Liver (tissue), 9 donors: Measurements from ENCODE around the gene SPATA17. TPM values are rescaled to one million over a fixed set of nuclear protein-coding genes. Genes with fewer than 3 reads are reported as not detected.

Source experiments
- DNase-seq: peaks from one replicate; pipeline ENCODE4 v3.0.0-alpha.2; 2017; ENCODE audit warnings: low spot score
- H3K27ac ChIP-seq, 2 donors: one replicate each; pipeline ENCODE4 v1.7.0; 2013; ENCODE audit warnings: inconsistent platforms in 2 of 2, low read length in 2 of 2, control low read depth in 1 of 2, low read depth in 1 of 2, mild to moderate bottlenecking in 1 of 2
- H3K27me3 ChIP-seq, 4 donors: one replicate each; pipeline versions ENCODE4 v1.6.1 to v1.7.0; 2013; ENCODE audit warnings: low read length in 3 of 4, inconsistent platforms in 1 of 4, mild to moderate bottlenecking in 1 of 4, moderate library complexity in 1 of 4; ENCODE audit not compliant: control insufficient read depth in 4 of 4, insufficient read depth in 4 of 4
- H3K36me3 ChIP-seq, 4 donors: one replicate each; pipeline versions ENCODE4 v1.6.1 to v1.7.0; 2013; ENCODE audit warnings: low read length in 3 of 4, mild to moderate bottlenecking in 3 of 4, low read depth in 1 of 4, moderate library complexity in 1 of 4; ENCODE audit not compliant: control insufficient read depth in 4 of 4, insufficient read depth in 3 of 4
- H3K4me1 ChIP-seq, 4 donors: one replicate each; pipeline versions ENCODE4 v1.6.1 to v1.7.0; 2013; ENCODE audit warnings: low read length in 3 of 4, mild to moderate bottlenecking in 3 of 4, moderate library complexity in 1 of 4; ENCODE audit not compliant: control insufficient read depth in 4 of 4, insufficient read depth in 4 of 4
- H3K4me3 ChIP-seq, 3 donors: one replicate each; pipeline versions ENCODE4 v1.6.1 to v1.7.0; 2013; ENCODE audit warnings: low read length in 3 of 3, control low read depth in 1 of 3, low read depth in 1 of 3, mild to moderate bottlenecking in 1 of 3
- H3K9ac ChIP-seq, 2 donors: one replicate each; pipeline ENCODE4 v1.7.0; 2013; ENCODE audit warnings: low read length in 2 of 2, mild to moderate bottlenecking in 2 of 2, moderate library complexity in 2 of 2, control low read depth in 1 of 2, low read depth in 1 of 2
- H3K9me3 ChIP-seq, 4 donors: one replicate each; pipeline versions ENCODE4 v1.6.1 to v1.7.0; 2013; ENCODE audit warnings: low read length in 3 of 4; ENCODE audit not compliant: control insufficient read depth in 4 of 4
- EGR1 ChIP-seq, 2 donors: IDR thresholded peaks; 2 replicates each; pipeline ENCODE4 v1.6.1; 2016 to 2018; ENCODE audit warnings: antibody characterized with exemption in 2 of 2, low read depth in 2 of 2
- FOXA1 ChIP-seq: IDR thresholded peaks from 2 replicates; pipeline ENCODE4 v1.6.1; 2016; ENCODE audit warnings: antibody characterized with exemption
- FOXA2 ChIP-seq: IDR thresholded peaks from 2 replicates; pipeline ENCODE4 v1.6.1; 2016; ENCODE audit warnings: antibody characterized with exemption
- GABPA ChIP-seq, 2 donors: IDR thresholded peaks in 1 of 2; conservative IDR thresholded peaks in 1 of 2; 2 replicates each; pipeline ENCODE4 v1.6.1; 2016; ENCODE audit warnings: antibody characterized with exemption in 2 of 2, mild to moderate bottlenecking in 1 of 2, moderate library complexity in 1 of 2
- HNF4A ChIP-seq, 2 donors: conservative IDR thresholded peaks; 2 replicates each; pipeline ENCODE4 v1.6.1; 2016; ENCODE audit warnings: antibody characterized with exemption in 2 of 2, mild to moderate bottlenecking in 2 of 2
- HNF4G ChIP-seq: IDR thresholded peaks from 2 replicates; pipeline ENCODE4 v1.6.1; 2016; ENCODE audit warnings: antibody characterized with exemption
- JUND ChIP-seq, 2 donors: IDR thresholded peaks; 2 replicates each; pipeline ENCODE4 v1.6.1; 2016; ENCODE audit warnings: antibody characterized with exemption in 2 of 2
- NR2F2 ChIP-seq: IDR thresholded peaks from 2 replicates; pipeline ENCODE4 v1.6.1; 2016; ENCODE audit warnings: antibody characterized with exemption
- RAD21 ChIP-seq, 2 donors: IDR thresholded peaks; 2 replicates each; pipeline ENCODE4 v1.6.1; 2016; ENCODE audit warnings: antibody characterized with exemption in 2 of 2, mild to moderate bottlenecking in 2 of 2
- RXRA ChIP-seq, 2 donors: IDR thresholded peaks; 2 replicates each; pipeline ENCODE4 v1.6.1; 2017 to 2018; ENCODE audit warnings: antibody characterized with exemption in 2 of 2, mild to moderate bottlenecking in 1 of 2
- SP1 ChIP-seq: IDR thresholded peaks from 2 replicates; pipeline ENCODE4 v1.6.1; 2018; ENCODE audit warnings: antibody characterized with exemption, mild to moderate bottlenecking
- TAF1 ChIP-seq: conservative IDR thresholded peaks from 2 replicates; pipeline ENCODE4 v1.6.1; 2016; ENCODE audit warnings: antibody characterized with exemption, mild to moderate bottlenecking
- YY1 ChIP-seq: IDR thresholded peaks from 2 replicates; pipeline ENCODE4 v1.6.1; 2016; ENCODE audit warnings: antibody characterized with exemption, mild to moderate bottlenecking
- WGBS: extraction: QIAGEN DNeasy Blood & Tissue Kit; methylation state at CpG from one replicate; pipeline ENCODE4 v1.1.7; 2013; 5-methylcytosine and 5-hydroxymethylcytosine counted together
- polyA plus RNA-seq, 2 donors: library from polyadenylated mRNA; stranded (reverse) in 1 of 2; unstranded in 1 of 2; fragments of 200-250 nt in 1 of 2; fragments of >200 nt in 1 of 2; fragmentation: Nextera tagmentation in 1 of 2; extraction: Ambion mirVana in 1 of 2; gene quantifications; one replicate each; pipeline versions ENCODE4 v1.2.1 to v1.2.3, GENCODE V29; 2013 to 2015
- total RNA-seq, 2 donors: library from RNA; depleted of rRNA; stranded (reverse); fragments of >200 nt; gene quantifications; one replicate each; pipeline ENCODE4 v1.2.3, GENCODE V29; 2014
- TF ChIP-seq, protein P1 (sequence below): IDR thresholded peaks from 2 replicates; pipeline ENCODE4 v1.6.1; 2016; ENCODE audit warnings: antibody characterized with exemption
- TF ChIP-seq, protein P2 (sequence below): IDR thresholded peaks from 2 replicates; pipeline ENCODE4 v1.6.1; 2016; ENCODE audit warnings: antibody characterized with exemption
- TF ChIP-seq, protein P3 (sequence below): IDR thresholded peaks from 2 replicates; pipeline ENCODE4 v1.6.1; 2016; ENCODE audit warnings: antibody characterized with exemption, mild to moderate bottlenecking
- TF ChIP-seq, protein P4 (sequence below): fragments of 150-350 bp; IDR thresholded peaks from 2 replicates; pipeline ENCODE4 v1.5.1; 2017; ENCODE audit warnings: improper control_type of control experiment, low read depth, low read length; ENCODE audit not compliant: missing input control
- donor health status: healthy.
- donor health status: healthy.
- donor health status: healthy.
- donor health status: healthy.
- donor health status: healthy.

SPATA17 gene
- total and polyA plus RNA-seq, 4 donors: 0.08 TPM; not detected in 2

DNA sequence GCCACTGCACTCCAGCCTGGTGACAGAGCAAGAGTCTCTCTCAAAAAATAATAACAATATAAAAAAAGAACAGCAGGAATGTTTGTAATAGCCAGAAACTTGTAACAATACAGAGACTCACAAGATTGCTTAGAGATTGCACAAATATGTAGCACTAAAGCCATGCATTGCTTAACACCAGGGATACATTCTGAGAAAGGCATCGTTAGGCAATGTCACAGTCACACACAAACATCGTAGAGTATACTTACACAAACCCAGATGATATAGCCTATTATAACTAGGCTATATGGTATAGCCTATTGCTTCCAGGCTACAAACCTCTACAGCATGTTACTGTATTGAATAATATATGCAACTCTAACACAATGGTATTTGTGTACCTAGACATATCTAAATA, 45.6 kb upstream of the SPATA17 start:
- Histone ChIP-seq H3K9me3 (no peaks in the 10 kb centered on the region), H3K4me1 (no peaks in the 10 kb centered on the region), H3K27me3 (no peaks in the 10 kb centered on the region), H3K9ac (no peak overlapping the region), H3K4me3 (no peak overlapping the region), H3K36me3 (peaks cover 0 to 3% (median 0%) of the 10 kb centered on the region in 4 donors), H3K27ac (no peak overlapping the region)
- no peak for DNase-seq
- WGBS: 76% methylated on average over 2 of the region's 2 CpGs
- TF ChIP-seq, protein P1, sequence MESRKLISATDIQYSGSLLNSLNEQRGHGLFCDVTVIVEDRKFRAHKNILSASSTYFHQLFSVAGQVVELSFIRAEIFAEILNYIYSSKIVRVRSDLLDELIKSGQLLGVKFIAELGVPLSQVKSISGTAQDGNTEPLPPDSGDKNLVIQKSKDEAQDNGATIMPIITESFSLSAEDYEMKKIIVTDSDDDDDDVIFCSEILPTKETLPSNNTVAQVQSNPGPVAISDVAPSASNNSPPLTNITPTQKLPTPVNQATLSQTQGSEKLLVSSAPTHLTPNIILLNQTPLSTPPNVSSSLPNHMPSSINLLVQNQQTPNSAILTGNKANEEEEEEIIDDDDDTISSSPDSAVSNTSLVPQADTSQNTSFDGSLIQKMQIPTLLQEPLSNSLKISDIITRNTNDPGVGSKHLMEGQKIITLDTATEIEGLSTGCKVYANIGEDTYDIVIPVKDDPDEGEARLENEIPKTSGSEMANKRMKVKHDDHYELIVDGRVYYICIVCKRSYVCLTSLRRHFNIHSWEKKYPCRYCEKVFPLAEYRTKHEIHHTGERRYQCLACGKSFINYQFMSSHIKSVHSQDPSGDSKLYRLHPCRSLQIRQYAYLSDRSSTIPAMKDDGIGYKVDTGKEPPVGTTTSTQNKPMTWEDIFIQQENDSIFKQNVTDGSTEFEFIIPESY: no peak
- TF ChIP-seq FOXA2 (no peak), HNF4A (conservative IDR thresholded peaks at IDR 0.05) (no peak), HNF4G (no peak), EGR1 (IDR thresholded peaks at IDR 0.05; ENCODE audit: low read depth in 2 of 2) (no peak), RAD21 (IDR thresholded peaks at IDR 0.05) (no peak)

DNA sequence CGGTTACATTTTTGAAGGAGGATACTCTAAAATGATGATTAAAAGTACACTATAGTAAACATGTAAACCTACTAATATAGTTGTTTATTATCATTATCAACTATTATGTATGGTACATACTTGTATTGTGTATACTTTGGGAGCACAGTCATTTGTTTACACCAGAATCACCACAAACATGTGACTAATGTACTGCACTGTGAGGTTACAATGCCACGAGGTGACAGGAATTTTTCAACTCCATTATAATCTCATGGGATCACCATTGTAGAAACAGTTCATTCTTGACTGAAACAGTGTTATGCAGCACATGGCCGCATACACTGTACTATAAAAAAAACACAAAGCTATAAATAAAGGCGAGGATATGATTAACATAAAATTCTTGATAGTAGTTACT, 44.6 kb upstream of the SPATA17 start:
- Histone ChIP-seq H3K36me3 (peaks cover 0 to 3% (median 0%) of the 10 kb centered on the region in 4 donors), H3K9ac (no peak overlapping the region), H3K9me3 (no peaks in the 10 kb centered on the region), H3K4me1 (no peaks in the 10 kb centered on the region), H3K4me3 (no peak overlapping the region), H3K27ac (no peak overlapping the region), H3K27me3 (no peaks in the 10 kb centered on the region)
- 91% methylated on average over 4 of the region's 4 CpGs for WGBS
- DNase-seq: no peak
- TF ChIP-seq FOXA2 (no peak), YY1 (no peak), TAF1 (no peak), FOXA1 (no peak), JUND (IDR thresholded peaks at IDR 0.05) (no peak), GABPA (IDR thresholded peaks at IDR 0.05 in 1 of 2, conservative IDR thresholded peaks at IDR 0.05 in 1 of 2) (no peak), HNF4G (no peak), SP1 (no peak), EGR1 (IDR thresholded peaks at IDR 0.05; ENCODE audit: low read depth in 2 of 2) (no peak), RXRA (IDR thresholded peaks at IDR 0.05) (no peak), HNF4A (conservative IDR thresholded peaks at IDR 0.05) (no peak), NR2F2 (no peak)
- TF ChIP-seq, protein P2, sequence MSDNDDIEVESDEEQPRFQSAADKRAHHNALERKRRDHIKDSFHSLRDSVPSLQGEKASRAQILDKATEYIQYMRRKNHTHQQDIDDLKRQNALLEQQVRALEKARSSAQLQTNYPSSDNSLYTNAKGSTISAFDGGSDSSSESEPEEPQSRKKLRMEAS: no peak
- TF ChIP-seq, protein P3, sequence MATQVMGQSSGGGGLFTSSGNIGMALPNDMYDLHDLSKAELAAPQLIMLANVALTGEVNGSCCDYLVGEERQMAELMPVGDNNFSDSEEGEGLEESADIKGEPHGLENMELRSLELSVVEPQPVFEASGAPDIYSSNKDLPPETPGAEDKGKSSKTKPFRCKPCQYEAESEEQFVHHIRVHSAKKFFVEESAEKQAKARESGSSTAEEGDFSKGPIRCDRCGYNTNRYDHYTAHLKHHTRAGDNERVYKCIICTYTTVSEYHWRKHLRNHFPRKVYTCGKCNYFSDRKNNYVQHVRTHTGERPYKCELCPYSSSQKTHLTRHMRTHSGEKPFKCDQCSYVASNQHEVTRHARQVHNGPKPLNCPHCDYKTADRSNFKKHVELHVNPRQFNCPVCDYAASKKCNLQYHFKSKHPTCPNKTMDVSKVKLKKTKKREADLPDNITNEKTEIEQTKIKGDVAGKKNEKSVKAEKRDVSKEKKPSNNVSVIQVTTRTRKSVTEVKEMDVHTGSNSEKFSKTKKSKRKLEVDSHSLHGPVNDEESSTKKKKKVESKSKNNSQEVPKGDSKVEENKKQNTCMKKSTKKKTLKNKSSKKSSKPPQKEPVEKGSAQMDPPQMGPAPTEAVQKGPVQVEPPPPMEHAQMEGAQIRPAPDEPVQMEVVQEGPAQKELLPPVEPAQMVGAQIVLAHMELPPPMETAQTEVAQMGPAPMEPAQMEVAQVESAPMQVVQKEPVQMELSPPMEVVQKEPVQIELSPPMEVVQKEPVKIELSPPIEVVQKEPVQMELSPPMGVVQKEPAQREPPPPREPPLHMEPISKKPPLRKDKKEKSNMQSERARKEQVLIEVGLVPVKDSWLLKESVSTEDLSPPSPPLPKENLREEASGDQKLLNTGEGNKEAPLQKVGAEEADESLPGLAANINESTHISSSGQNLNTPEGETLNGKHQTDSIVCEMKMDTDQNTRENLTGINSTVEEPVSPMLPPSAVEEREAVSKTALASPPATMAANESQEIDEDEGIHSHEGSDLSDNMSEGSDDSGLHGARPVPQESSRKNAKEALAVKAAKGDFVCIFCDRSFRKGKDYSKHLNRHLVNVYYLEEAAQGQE: no peak
- TF ChIP-seq, protein P4, sequence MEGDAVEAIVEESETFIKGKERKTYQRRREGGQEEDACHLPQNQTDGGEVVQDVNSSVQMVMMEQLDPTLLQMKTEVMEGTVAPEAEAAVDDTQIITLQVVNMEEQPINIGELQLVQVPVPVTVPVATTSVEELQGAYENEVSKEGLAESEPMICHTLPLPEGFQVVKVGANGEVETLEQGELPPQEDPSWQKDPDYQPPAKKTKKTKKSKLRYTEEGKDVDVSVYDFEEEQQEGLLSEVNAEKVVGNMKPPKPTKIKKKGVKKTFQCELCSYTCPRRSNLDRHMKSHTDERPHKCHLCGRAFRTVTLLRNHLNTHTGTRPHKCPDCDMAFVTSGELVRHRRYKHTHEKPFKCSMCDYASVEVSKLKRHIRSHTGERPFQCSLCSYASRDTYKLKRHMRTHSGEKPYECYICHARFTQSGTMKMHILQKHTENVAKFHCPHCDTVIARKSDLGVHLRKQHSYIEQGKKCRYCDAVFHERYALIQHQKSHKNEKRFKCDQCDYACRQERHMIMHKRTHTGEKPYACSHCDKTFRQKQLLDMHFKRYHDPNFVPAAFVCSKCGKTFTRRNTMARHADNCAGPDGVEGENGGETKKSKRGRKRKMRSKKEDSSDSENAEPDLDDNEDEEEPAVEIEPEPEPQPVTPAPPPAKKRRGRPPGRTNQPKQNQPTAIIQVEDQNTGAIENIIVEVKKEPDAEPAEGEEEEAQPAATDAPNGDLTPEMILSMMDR: no peak
